NCI-H128 (cell line): Measurements from ENCODE around the gene PCBP2.

Experiments
- DNase-seq: peaks from one replicate; lab custom pipeline; 2025; ENCODE audit not compliant: unreplicated experiment; lab: John Stamatoyannopoulos, UW

The PCBP2 gene

DNA sequence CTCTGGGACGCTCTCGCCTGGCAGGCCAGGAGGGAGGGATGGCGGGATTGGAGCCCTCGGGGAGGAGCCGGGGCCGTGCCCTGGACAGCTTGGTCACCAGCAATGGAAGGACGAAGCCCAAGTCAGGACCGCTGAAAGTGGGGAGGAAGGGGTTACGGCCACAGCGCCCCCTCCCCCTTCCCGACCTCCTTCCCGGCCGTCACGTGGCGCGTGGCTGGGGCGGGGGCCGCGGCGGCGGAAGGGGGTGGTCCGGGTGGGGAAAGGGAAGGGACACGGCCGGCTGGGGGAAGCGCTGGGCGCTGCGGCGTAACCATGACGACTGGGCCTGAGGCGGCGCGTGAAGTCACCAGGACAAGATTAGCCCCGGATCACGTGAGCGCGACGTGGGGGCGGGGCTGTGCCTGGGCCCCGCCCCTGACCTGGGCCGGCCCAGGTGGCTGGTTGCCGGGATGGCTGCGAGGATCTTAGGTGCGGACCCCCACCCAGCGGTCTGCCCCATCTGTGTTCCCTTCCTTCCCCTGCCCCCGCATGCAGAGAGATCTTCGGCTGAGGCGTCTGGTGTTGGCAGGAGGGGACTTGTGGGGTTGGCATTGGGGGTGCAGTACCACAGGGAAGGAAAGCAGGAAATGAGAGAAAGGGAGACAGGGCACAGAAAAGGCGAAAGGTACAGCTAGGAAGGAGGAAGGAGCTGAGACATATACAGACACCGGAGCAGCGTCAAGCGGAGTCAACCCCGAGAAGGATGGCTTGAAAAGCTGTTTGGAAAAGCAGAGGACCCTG, 41.1 kb downstream of the PCBP2 start:
- DNase-seq = peak; percentile 74

DNA sequence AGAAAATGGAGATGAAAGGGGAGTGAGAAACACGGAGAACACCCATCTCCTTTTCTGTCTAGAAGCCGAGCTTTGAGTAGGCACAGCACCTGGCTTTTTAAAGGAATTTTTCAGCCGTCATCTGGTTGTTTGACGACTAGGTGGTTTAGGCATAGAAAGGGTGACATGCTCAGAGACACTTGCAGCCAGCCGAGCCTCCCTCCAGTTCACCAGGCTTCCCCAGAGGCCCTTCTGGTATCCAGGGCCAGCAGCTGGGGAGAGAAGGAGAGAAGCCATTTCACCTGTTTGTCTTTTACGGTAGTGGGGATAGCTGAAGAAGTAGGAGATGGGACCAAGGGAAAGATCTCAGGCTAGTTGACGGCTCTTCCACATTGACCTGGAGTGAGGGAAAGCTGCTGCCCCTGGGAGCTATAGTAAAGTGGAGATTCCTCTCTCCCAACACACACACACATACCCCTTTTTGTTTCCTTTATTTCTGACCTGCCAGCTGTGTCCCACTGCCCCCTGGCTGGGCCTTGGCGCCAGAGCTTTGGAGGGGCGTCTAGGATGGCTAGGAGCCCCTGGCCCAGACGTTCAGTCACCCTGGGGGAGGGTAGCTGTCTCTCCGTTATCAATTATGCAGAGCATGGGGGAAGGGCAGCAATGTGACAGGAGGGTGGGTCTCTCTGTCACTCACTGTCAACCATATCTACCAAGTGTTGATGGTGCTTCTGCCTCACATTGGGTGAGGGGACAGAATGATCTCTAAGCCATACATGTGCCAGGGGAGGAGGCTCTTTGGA, 41.9 kb downstream of the PCBP2 start:
- no peak for DNase-seq

DNA sequence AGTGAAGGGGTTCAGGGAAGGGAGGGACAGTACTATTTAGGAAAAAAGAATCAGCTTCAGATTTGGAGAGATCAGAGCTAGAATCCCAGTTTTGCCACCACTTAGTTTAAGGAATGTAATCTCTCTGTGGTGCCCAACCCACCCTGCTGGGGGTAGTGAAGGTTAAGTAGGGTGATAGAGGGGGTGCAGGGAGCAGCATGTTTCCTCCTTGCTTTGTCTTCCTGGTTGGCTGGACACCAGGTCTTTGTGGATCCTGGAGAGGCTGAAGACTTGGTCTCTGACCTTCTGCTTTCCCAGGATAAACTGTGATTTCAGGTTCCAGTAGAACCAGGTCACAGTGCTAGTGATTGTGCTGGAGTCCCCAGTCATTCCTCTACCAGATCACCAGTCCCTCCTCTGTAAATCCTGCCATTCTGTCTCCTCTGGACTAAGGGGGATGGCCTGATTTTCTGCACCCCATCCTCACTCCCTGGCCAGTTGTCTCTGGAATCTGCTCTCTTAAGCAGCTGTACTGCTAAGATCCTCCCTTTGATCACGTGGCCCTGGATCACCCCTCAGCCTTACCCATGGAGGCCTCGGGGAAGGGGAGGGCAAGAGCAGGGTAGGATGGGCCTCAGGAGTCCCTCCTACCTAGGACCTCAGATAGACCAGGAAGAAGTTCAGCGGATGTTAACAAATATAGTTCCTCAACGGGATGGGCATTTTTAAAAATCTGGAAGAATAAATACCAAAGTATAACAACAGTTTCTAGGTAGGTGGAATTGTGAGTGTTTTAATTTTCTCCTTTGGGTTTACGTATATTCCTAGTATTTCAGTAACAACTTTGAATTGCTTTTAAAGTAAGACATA, 44.2 kb downstream of the PCBP2 start:
- DNase-seq = no peak

DNA sequence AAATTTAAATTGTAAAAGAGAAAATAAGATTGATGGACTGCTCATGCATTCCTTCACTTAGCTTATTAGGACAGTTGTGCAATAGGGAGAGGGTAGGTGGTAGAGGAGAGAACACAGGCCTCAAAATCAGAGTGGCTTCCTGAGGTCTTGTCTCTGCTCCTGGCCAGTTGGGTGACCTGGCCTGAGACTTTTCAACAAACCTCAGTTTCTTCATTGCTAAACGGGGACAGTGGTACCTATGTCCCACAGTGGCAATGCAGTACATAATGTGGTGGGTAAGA, 44.8 kb downstream of the PCBP2 start:
- no peak for DNase-seq

DNA sequence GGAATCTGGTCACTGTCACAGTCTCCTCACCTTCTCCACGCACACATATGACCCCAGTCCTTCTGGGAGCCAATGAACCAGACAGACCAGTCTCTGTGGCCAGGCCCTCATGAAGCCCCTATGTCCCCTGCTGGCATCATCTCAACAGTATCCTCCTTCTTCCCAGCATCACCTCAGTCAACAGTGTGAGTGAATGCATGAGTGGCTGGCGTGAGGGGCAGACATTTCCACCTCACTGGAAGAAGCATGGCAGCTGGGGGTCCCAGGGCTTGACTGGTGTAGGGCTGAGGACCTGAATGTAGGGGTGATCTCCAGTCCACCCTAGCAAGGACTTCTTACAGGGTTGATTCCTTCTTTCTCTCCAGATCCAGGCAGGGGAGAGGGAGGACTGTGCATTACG, 45.6 kb downstream of the PCBP2 start:
- no peak for DNase-seq

DNA sequence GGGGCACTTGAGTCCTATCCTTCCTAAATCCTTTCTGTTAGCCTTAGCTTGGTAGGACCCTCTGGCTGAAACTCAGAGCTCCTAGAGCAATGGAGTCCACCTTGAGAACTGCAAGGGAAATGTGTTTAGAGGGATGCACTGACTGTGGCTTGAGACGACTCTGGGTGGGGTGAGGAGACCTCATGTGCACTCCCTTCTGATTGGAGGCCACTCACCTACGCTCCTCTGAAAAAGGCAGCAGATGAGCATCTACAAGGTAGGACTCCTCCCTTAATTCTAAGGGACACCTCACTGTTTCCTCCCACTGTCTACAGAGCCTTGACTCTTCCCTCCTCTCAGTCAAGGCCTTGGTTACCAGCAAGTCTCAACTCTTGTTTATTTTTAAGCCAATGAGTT, 46.3 kb downstream of the PCBP2 start:
- no peak for DNase-seq

DNA sequence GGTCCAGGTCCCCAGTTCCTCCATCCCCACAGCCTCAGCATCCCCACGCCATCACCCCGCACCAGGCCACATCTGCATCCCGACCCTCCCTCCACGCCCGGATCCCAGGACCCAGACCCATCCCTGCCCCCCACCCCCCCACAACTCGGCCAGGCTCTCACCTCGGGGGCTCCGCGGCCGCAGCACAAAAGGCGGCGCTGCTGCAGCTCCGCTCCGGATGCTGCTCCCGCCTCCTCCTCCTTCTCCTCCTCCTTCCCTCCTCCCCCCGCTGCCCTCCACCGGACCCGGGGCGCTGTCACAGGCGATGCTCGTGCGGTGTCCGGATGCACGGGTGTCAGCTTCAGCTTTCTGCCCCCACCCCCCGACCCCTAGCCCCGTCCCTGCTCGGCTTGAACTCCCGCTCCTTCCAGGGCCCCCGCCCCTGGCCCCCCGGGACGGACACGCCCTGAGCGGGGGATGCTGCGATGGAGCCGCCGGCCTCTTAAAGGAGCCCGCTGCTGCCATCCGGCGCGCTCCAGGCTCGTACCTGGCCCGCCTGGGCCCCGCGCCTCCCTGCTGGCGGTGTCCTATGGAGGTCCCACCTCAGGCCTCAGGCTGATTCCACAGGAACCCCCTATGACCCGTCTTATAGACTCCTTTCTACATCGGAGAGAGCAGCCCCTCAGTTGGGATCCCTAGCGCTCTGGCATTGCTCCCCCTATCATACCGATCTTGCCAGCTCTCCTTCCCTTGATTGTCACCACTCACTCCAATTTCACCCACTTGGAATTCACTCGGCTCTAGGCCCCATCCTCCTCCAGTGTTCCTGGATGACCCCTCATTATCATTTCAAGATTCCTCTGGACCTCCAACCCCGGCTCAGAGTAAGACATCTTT, 47.6 kb downstream of the PCBP2 start, which contains the start of gene MAP3K12:
Gene MAP3K12, minus strand, starts transcription at position 193 of the 876 bp plus-strand sequence. CDS start 12,067 bp downstream, outside the sequence.
- DNase-seq = no peak

DNA sequence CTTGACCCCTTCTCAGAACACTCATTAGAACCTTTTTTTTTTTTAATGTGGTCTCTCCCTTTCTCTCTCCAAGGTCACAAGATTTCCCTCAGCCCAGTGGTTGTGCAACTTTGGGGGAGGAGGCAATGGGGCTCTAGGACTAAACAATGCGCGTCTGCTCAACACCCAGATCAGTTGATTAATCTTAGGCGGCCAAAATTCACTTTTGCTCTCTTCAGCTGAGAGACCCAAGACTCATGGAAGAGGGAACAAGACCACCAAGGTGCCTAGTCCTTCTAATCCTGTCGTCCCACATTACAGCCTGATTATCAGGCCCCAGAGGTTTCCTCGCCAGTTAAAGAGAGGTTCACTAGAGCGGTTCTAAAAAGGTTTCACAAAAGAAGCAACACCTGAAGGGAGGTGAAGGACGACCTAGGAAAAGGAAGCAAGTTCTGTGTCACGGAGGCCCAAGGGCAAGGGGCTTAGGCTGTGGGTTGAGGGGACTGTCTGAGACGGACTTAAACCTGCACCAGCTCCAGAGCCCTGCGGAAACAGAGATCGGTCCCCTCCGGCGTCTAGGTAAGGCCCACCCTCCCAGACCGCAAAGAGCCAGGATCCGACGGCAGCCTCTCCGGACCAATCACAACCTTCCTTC, 48.4 kb downstream of the PCBP2 start:
- no peak for DNase-seq

DNA sequence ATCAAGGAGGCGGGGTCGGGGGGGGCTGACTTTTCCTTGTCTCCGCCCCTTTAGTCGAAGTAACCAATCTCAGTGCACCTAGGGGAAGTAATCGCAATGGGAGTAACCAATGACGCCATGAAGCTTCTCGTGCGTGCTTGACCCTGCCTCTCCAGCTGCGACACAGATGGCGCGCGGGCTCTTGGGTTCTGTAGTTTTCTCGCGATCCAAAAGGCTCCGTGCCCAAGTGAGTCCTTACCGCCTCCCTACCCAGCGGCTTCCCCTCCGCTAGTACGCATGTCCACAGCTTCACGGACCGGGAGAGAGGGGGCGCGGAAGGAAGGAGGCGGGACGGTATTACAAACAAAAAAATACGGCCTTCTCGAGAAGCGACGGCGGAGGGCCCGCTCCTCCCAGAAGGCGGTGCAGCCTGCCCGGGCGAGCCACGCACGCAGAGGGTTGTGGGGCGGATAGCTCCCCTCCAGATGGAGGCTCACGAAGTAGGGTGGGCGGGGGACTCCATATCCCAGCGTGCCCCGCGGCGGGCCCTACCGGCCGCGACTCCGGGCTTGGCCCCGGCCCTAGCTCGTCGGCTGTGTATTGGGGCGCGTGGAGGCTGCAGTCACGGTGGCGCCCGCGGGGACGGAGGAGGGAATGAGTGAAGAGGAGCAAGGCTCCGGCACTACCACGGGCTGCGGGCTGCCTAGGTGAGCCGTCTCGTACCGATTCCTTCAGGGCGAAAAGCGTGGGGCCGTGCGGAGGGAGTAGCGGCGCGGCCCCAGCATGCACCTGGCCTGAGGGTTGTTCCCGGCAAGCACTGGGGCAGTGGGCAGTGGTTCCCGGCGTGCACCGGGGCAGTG, 49.1 kb downstream of the PCBP2 start, which contains the start of gene TARBP2:
Gene TARBP2, plus strand, starts transcription at position 508 of the 839 bp plus-strand sequence. Its CDS starts 126 bp downstream, at position 634.
- DNase-seq = peak; percentile 98

DNA sequence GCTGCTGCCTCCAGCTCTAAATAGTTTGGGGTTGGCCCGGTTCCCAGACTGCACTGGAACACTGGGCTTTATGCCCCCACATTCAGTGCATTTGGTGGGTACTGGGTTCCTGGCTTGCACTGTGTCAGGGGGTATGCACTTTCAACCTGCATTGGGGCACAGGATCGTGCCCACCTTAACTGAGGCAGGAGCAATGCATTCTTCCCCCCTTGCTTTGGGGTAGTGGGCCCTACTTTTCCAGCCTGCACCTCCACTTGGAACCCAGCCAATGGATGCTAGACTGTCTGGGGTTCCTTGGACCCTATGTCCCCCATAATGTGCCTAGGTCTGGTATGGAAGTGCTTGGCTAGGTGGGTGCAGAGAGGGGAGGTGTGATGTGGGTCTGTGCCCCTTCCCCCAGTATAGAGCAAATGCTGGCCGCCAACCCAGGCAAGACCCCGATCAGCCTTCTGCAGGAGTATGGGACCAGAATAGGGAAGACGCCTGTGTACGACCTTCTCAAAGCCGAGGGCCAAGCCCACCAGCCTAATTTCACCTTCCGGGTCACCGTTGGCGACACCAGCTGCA, 49.8 kb downstream of the PCBP2 start:
- no peak for DNase-seq

DNA sequence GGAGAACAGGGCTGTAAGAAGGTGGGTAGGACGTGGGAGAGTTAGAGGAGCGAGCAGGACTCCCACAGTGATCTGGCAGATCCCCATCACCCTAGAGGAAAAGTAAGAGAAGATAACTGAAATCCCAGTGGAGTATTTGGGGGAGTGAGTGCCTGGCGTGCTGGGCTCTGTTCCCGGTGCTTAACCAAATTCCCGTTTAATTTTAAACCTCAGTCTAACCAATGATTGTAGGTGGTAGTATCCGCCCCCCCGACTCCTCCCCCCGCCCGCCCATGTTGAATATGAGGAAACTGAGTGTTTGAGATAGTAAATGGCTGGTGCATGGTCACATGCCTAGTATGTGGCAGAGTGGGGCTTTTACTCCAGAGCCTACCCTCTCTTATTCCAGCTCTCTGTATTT, 50.4 kb downstream of the PCBP2 start:
- no peak for DNase-seq

DNA sequence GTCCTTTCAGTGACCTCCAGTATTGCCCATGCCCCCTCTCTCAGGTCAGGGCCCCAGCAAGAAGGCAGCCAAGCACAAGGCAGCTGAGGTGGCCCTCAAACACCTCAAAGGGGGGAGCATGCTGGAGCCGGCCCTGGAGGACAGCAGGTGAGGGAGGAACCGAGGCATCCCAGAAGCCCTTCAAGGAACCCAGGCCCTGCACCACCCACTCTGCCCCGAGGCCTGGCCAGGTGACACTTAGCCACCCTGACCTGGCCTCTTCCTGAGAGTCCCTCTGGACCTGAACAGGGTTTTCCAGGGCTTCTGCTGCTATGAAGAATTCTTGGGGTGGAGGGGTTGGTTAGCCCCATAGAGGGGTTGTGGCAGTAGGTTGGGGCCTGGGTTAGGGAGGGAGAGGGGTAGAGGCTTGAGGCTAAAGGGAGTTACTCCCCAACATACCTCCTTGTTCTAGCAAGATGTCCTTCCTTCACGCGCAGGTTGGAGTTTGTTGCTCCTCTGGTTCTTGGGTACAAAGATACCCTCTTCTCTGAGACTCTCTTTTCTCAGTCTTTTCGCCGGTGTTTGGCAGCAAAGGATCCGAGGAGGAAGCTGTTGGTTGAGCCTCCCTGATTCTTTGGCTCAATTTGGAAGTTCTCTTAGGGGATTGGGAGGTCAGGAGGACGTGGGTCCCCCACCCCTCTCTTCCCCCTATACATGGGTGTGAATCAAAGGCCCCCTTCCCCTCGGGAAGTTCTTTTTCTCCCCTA, 51.3 kb downstream of the PCBP2 start:
- no peak for DNase-seq

DNA sequence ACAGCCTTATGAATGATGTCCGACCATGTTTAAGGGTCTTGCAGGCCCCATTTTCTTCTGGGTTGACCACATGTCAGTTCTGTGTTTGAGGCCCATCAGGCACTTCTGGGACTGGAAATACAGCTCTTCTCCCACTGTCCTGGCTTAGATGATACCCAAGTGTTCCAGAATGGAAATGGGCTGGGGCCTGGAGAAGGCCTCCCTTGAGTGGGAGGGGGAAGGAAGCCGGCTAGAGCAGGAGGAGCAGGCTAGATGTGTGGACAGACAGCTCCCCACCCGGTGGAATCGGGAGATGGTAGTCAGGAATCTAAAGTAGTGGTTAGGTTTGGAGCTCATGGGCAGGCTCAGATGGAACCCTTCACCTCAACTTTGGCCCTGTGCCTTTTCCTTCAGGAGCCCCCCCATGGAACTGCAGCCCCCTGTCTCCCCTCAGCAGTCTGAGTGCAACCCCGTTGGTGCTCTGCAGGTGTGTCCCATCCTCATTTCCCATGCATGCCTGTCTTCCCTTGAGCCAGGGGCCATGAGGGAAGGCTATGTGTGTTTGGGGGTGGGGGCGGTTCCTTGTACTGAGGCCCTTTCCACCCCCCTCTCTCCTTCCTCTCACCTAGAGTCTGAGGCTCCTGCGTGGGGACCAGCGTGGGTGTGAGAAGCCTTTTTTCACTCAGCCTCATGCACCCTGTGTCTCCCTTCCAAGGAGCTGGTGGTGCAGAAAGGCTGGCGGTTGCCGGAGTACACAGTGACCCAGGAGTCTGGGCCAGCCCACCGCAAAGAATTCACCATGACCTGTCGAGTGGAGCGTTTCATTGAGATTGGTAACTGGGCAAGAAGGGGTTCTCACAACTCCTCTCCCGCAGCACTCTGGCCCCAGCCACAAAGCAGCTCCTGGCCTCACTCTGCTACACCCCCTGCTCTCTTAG, 52.4 kb downstream of the PCBP2 start:
- DNase-seq = no peak

DNA sequence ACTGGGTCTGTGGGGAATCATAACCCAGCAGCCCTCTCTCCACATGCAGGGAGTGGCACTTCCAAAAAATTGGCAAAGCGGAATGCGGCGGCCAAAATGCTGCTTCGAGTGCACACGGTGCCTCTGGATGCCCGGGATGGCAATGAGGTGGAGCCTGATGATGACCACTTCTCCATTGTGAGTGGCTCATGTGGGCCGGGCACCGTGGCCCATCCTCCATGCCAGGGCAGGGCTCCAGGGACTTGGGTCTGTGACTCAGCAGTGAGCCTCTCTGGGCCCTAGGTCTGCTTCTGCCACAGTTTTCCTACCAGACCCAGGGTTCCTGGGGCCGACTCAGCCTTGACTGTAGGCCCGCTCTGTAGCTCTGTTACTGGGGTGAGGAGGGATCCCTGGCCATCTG, 53.2 kb downstream of the PCBP2 start:
- DNase-seq = no peak

DNA sequence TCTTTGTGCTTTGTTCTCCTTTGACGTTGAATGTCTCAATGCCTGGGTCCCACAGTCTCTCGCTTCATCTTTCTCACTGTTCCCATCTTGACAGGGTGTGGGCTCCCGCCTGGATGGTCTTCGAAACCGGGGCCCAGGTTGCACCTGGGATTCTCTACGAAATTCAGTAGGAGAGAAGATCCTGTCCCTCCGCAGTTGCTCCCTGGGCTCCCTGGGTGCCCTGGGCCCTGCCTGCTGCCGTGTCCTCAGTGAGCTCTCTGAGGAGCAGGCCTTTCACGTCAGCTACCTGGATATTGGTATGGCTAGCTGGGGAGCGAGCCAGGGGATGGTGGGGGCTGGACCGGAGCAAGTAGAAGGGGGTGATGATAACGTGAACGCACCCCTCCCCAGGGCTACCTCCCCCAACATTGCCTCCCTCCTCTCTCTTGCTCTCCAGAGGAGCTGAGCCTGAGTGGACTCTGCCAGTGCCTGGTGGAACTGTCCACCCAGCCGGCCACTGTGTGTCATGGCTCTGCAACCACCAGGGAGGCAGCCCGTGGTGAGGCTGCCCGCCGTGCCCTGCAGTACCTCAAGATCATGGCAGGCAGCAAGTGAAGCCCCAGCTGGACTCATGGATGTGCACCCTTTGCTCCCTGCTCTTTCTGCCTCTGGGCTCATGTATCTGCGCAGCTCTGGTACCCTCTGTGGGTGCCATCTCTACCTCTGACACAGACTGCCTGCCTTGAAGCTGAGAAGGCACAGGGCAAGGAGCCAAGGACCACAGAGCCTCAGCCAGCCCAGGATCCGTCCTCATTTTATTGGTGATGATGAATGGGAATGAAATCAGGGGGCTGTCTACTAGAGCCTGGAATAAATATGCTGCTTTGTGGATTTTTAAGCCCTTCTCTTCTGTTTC, 53.9 kb downstream of the PCBP2 start:
- no peak for DNase-seq

DNA sequence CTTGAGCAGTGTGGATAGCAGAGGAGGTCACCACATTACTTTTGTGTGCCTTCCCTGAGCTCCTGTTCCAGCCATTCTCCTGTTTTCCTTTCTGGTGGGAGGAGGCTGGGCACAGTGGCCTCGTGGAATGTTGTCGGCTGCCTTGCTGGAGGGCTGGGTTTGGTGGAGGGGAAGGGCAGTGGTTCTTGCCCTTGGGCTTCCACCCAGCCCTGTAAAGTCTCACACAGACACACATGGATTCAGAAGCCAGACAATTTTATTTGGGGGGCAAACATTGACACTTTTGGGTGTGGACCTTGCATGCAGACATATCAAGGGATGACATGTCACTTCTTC, 54.5 kb downstream of the PCBP2 start:
- no peak for DNase-seq
